HG02623 (cell line): ENCODE results near the gene FAM9C.

Source experiments
- ATAC-seq: cut with Tn5 transposase; IDR thresholded peaks from one replicate; pipeline ENCODE4 v1.9.1; 2021; ENCODE audit warnings: moderate library complexity; ENCODE audit not compliant: unreplicated experiment

FAM9C gene

DNA sequence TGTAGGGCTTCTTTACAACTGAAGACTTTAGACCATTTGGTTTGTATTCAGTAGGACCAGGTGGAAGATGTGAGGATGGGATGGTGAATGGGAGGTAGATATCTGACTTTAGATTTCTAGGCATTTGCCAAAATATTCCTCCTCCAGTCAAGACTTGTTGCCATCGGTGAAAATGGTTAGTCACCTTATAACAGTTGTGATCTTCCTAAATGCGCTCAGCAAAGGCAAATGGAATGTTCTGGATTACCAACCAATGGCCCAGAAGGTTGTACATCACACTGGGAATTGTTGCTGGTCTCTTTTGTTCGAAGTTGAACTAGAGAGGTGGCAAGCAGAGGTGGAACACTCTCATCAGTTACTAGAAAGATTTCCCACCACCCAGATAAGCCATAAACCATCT, 35.6 kb downstream of the FAM9C start:
- no peak for ATAC-seq

DNA sequence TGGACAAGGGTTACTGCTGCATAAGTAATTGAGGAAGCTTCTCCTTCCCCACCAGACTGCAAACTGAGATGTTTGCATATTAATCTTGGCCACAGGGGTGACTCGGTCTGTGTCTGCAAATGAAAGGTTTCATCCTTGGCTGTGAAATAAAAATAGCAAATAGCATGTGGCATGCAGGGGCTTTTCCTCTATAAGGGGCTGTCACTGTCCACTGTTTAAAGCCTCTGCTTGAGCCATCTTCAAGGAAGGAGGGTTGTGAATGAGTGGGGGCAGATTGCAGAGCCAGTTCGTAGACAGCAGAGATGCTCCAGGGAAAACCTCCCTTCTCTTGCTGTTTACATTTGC, 36.3 kb downstream of the FAM9C start:
- ATAC-seq: no peak

DNA sequence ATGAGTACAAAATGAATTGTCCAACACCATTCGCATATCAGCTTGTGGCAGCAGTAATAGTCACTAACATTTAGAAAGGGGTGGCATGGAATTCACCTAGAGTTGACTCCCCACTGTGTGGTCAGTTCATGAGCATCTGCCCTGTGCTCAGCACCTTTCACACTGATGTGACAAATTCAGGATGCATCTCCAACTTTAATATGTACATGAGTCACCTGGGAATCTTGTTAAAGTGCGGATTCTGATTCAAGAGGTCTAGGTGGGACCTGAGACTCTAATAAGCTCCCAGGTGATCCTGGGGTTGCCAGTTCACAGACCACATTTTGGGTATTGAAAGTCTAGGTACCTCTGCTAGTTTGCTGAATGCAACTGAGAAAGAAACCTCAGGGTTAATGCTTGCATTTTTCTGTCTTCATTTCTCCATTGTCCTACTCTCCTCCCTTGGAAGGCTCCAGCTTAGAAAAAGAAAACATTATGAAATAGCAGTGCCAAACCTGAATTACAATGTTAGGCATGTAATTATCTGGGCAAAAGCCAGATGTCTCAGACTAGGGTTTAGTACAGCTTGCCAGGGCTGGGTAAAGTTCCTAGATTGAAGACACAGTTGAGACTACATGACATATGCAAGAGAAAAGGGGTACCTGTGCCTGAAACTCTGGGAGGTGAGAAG, 36.8 kb downstream of the FAM9C start:
- no peak for ATAC-seq

DNA sequence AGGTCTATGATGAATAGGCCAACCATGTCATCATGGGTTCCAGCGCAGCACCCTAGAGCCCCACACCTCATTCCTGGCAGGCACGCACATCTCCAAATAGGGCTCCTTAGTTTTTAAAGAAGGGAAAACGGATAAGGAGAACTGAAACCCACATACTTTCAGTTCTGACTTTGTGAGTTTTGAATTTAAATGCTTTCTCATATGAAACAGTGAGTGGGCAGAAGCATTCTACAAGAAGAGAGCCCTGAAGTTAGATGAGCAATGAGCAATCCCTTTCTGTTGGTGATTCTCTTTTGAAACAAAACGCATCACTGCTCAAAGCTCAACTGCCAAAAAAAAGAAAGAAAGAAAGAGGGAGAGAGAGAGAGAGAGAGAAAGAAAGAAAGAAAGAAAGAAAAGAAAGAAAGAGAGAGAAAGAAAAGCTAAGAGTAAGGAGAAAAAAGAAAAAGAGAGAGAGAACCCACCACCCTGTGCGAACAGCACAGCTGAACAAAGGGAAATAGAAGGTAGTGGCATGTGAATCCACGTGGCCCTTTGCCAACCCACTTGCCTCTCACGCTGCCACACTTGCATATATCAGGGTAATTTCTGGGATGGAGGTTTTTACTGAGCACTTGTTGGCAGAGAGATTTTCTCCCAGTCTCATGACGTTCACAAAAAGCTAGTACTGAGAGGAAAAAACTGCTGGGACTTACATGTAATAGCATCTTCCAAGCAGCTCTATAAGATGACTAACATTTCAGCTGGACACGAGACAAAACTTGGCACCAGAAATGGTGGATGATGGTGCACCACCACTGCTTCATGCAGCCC, 38.6 kb downstream of the FAM9C start:
- peak; percentile 54 for ATAC-seq

DNA sequence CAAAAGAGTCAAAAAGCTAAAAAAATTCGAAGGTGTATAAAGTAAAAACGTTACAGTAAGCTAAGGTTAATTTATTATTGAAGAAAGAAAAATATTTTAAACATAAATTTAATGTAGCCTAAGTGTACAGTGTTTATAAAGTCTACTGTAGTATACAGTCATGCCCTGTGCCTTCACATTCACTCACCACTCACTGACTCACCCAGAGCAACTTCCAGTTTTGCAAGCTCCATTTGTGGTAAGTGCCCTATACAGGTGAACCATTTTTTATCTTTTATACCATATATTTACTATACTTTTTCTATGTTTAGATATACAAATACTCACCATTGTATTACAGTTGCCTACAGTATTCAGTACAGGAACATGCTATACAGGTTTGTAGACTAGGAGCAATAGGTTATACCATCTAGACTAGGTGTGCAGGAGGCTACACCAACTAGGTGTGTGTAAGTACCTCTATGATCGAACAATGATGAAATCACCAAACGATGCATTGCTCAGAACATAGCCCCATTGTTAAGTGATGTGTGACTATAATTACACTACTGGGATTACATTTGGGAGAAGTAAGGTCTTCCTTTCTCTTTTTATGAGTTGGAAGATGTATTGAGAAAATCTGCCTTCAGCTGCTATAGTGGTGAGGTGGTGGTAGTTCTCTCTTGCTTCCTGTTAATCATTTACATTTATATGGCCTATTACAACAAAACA, 42.3 kb downstream of the FAM9C start:
- ATAC-seq: no peak

DNA sequence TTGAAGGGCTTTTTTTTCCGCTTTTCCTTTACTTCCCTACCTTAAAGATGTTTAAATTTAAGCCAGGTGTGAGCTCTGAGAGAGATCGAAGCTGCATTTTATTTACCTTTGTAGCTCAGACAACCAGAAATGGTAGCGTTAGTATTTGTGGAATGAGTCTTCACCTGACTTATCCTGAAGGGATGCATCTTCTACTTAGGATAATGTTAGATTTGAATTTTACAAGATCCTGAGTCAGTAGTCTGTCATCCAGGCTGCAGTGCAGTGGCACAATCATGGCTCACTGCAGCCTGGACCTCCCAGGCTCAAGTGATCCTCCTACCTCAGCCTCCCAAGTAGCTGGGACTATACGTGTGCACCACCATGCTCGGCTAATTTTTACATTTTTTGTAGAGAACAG, 43.3 kb downstream of the FAM9C start:
- ATAC-seq: no peak

DNA sequence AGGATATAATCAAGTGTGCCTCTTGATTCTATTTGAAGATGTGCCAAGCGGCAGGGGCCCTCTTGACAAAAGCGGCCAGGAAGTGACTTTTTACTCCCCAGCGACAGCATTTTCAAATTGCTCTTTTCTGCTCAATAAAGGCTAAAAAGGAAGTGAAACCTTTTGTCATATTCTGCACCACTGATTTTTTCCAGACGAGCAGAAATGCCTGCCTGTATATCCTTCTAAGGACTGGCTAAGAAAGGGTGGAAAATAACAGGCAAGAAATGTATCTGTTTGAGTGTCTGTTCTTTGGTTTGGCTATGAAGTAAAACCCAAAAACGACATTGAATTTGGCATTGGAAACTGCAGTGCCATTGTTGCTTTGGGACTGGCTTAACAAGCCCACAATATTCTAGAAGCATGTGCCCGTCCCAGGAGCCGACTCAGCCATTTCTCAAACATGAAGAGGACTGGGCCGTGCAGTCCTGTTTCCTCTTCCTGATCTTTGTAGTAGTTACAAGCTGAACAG, 44.1 kb downstream of the FAM9C start:
- ATAC-seq: peak; percentile 38

DNA sequence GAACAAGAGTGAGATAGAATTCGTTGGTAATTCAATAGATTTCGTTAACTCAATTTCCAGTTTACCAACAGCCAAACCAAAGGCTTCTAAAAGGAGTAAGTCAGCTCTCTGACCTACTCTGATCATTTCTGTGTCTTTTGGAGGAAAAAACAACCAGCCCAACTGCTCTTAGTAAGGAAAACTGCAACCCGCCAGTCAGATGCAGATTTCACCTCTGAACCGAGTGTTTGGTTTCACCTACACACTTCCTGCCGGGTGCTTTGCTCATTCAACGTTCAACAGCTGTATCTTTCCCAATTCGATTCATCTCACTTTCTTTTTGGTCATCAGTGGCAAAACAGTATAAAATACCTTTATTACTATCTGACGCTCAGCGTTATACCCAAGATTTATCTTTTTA, 45.0 kb downstream of the FAM9C start:
- no peak for ATAC-seq

DNA sequence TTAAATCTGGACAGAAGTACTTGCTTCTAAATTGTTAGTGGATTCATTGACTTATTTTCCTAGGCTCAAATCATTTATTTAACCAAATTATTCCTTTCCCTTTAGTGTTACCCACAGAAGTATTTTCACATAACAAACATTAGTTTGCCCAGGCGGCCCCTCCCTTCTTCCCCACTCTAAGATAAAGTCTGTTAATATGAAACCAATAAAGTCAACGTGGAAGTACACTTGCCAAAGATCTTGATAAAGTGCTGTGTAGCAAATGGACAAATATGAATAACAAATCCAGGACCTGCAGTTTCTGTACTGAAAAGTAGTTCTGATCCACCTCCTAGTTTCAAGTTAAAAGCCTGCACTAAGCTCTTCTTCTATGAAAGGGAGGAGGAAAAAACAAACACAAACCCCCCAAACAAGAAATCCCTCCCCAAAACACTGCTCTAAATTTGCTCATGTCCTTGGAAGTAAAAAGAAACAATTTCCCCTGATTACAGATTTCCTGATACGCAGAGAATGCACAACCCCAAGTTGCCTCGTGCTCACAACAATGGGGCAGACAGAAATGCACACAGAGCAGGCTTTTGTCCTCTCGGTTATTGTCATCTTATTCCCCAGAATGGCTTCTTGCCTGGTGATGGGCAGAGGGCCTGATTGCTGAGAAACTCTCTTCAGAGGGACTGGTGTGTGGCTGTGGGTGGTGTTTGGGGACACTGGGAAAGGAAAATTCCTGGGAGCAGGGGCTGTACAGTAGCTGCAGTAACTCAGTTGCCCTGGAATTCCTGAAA, 46.3 kb downstream of the FAM9C start:
- no peak for ATAC-seq

DNA sequence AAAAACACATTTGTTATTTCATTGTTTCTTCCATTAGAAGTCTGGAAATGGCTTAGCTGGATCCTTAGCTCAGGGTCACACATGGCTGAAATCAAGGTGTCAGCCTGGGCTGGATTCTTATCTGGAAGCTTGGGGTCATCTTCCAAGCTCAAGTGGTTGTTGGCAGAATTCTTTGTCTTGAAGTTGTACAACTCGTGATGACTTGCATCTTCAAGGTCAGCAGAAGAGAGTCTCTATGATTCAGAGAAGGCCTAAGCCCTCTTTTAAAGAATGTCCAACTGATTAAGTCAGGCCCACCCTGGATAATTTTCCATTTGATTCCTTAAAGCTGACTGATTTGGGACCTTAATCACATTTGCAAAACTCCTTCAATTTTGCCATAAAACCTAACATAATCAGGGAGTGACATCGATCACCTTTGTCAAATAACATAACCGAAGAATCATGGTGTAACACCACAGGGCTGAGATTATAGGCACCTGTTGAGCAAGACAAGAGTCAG, 47.4 kb downstream of the FAM9C start:
- ATAC-seq: no peak

DNA sequence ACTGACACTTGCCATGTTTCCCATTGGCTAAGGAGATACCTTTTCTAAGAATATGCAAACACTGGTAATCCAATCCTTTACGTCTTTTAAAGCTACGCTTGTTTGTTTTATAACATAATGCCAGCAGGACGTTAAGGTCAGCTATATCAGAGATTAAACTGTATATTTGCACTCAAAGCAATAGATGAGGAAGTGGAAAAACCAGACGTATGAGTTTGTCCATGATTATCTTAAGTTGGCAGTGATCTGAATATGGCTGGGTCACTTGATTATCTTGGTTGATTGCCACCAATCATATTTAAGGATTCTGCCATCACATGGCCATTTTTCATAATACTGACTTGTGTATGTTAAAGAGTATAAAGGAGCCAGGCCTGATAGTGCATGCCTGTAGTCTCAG, 50.1 kb downstream of the FAM9C start:
- ATAC-seq: no peak

DNA sequence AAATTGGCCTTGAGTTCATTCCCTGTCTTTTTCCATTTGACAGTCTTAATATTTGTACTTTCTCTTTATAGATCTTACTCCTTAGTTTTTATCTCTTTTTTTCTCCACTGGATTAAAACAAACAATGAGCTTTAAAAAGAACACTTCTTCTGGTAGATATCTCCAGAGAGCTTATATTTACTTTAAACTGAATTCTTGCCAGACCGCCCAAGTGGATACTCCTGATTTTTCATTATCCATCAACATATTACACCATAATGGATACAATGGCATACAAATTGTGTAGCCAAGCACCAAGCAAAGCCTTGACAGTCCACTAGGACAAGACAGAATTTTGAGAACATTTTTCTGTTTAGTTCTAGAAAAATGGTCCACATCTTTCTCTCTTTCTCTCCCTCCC, 50.6 kb downstream of the FAM9C start:
- ATAC-seq: no peak

DNA sequence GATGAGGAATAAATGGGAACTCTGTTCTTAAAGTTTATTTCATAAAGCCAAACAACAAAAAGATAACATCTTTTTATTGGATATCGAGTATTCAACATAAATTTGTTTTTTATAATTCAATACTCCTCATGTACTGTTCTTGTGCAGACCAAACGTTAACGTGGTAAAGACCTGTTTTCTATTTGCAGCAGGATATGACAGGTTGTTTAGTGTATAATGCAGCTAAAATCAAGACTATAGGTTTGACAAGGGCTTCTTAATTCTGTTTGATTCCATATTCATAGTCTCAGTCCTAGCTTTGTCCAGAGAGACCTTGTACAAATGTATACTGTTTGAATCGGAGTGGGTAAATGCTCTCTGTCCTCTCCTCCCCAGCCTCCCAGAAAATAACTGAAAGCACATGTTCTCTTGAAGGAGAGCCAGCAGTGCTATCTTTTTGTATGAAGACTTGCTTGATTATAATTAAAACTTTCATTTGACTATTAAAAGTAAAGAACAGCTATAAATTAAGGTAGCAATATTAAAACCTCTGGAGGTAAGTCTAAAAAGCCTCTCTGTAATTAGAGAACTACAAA, 51.8 kb downstream of the FAM9C start:
- ATAC-seq: no peak

DNA sequence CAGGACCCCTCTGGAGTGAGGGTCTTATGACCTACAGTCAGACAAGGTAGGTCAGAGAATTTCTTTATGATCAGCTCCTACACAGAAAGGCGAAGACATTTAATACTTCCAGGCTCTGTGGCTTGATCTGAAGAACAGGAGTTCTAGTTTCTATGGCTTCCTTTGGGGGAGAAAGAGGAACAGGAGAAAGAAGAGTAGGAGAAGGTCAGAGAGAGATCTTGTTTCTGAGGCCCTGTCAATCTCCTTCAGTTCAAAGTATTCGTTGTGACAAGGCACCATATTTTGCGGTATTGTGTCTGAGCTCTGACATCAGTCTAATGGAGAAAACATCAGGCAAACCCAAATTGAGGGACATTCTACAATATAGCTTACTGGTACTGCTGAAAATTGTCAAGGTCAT, 52.8 kb downstream of the FAM9C start:
- no peak for ATAC-seq

DNA sequence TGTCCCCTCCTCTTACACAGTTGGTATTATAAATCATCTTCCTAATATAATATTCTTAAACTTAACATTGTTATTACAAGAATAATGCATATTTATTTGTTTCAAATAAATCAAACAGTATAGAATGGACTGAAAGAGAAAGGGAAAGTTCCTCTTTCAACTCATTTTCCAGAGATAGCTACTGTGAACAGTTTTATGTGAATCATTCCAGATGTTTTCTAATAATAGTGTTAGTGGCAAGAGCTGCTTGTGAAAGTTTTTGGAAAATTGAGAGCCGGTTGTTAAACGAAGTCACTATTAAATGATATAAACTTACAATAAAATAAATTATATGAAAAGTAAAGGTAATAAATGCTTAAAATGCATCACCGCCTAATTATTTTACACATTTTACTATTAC, 55.0 kb downstream of the FAM9C start:
- no peak for ATAC-seq

DNA sequence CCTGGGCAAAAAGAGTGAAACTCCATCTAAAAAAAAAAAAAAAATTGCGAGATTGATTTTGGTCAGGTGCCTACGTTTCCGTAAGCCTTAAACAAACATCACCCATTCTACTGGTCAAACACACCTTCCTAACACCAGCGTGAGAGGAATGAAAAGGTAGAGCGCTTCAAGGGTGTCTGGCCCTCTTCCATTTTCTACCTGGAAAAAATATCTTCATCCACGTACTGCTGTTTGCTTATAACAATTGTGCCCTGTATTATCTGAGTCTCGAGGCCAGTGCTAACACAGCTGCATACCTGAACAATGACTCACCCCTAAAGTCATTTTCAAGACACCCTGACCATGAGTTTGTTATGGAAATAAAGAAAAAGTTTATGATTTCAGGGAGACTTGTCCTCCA, 55.6 kb downstream of the FAM9C start:
- no peak for ATAC-seq

DNA sequence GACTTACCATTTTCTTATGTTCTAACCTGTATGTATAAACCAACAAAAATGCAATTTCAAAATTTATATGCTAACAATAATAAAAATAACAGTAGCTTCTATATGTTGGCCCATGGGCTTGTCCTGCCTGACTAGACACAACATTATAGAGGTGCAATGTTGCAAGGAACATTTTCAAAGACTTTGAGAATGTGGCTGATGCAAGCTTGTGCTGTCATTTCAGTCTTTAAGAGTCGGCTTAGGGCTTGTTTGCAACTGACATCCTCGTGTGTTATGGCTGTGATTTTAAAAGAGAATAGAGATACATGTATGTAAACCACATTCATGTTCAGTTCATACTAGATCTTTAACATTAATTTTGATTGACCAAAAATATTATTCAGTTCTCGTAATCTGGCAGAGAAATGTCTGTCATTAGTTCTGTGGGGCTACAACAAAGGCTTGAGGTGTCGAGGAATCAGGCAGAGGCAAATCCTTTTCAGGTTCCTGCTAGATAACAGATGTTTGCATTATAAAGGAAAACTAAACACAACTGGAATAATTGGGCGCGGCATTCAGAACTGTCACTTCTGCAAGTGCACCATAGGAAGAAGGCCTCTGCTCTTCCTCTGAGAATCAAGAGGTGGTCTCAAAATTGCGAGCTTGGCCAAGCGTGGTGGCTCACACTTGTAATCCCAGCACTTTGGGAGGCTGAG, 56.4 kb downstream of the FAM9C start:
- ATAC-seq: no peak

DNA sequence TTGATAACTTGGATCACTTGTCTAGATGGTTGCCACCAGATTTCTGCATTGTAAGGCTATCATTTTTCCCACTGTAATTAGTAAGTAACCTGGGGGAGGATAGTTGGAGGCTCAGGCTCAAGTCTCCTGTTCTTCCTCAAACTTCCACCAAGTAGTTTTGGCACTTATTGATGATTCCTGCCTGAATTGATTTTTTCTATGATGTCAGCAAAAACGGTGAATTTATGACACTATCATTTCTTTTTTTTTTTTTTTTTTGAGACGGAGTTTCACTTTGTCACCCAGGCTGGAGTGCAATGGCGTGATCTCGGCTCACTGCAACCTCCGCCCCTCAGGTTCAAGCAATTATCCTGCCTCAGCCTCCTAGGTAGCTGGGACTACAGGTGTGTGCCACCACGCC, 57.1 kb downstream of the FAM9C start:
- ATAC-seq: no peak

DNA sequence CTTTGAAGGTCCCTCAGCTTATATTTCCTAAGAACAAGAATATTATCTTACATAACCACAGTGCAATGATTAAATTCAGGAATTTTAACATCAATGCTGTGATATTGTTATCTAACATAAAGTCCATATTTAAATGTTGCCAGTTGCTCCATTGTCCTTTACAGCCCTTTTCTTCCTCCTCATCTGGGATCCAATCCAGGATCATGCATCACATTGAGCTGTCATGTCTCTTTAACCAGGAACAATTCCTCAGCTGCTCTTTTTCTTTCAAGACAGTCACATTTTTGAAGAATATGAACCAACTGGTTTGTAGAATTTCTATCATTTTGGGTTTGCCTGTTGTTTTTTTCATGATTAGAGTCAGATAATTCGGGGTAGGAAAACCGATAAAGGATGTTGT, 57.5 kb downstream of the FAM9C start:
- ATAC-seq: no peak

DNA sequence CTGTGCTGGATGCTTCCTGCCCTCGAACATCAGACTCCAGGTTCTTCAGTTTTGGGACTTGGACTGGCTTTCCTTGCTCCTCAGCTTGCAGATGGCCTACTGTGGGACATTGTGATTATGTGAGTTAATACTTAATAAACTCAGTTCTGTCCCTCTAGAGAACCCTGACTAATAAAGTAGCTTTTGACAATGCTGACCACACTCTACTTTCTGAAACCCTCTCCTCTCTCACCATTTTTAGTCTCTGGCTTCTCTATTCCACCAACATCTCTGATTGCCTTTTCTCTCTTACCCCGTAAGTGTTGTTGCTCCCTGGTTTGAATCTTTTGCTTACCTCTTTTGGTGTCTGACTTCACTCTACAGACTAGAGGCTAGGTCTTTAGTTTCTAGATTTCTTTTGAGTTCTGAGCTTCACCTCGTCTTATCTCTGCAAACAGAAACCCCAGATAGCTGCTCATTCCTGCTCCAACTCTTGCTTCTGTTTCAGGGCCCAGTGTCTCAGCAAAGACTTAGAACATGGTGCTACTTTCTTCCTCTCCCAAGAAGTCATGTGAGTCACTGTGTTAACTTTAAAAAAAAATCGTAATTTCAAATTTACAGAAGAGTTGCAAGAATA, 58.1 kb downstream of the FAM9C start:
- no peak for ATAC-seq
